ENCODE results near the gene CFAP20. TPM values are rescaled to one million over a fixed set of nuclear protein-coding genes. Genes with fewer than 3 reads are reported as not detected.

CFAP20 gene
- total RNA-seq, 1 experiment from 2014 or later, result 60.4 TPM

DNA sequence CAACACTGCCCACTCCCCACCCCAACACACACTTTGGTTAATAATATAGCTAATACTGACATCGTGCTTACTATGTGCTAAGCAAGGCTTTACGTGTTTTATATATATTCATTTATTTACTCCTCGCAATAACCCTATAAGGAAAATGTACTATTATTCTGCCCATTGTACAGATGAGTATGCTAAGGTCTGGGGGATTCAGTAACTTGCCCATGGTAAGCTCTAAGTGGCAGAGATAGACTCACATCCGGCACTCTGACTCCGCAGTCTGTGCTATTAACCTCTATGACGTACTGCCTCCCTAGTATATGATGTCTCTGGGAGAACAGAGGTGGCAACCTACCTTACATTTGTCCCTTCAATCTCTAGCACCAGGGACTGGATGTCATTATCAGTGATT, 12.7 kb downstream of the CFAP20 start:
- no peak overlapping the region for H3K27ac Mint-ChIP-seq
- H3K23me2 ChIP-seq (ENCODE audit: insufficient read length, low read depth, low read length, poor library complexity, severe bottlenecking), result no peaks in the 10 kb centered on the region
- H2AFZ ChIP-seq (ENCODE audit: low read length), result no peak overlapping the region
- no peak overlapping the region for H3K4ac ChIP-seq (ENCODE audit: low read depth, low read length)
- peaks cover under 1% of the 10 kb centered on the region; the same call in 1 of the 2 replicates for H3K4me1 ChIP-seq (ENCODE audit: insufficient read depth, low read length)
- TF ChIP-seq, protein P1, sequence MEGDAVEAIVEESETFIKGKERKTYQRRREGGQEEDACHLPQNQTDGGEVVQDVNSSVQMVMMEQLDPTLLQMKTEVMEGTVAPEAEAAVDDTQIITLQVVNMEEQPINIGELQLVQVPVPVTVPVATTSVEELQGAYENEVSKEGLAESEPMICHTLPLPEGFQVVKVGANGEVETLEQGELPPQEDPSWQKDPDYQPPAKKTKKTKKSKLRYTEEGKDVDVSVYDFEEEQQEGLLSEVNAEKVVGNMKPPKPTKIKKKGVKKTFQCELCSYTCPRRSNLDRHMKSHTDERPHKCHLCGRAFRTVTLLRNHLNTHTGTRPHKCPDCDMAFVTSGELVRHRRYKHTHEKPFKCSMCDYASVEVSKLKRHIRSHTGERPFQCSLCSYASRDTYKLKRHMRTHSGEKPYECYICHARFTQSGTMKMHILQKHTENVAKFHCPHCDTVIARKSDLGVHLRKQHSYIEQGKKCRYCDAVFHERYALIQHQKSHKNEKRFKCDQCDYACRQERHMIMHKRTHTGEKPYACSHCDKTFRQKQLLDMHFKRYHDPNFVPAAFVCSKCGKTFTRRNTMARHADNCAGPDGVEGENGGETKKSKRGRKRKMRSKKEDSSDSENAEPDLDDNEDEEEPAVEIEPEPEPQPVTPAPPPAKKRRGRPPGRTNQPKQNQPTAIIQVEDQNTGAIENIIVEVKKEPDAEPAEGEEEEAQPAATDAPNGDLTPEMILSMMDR (conservative IDR thresholded peaks at IDR 0.05), result no peak
- H2BK12ac ChIP-seq (ENCODE audit: insufficient read length, low read depth, low read length), result no peak overlapping the region
- H3K9me3 Mint-ChIP-seq, result peaks cover 0 to 2% of the 10 kb centered on the region in 2 experiments; a peak in 1 of 5 replicates
- H3K79me2 ChIP-seq (ENCODE audit: insufficient read depth, low read length), result peaks cover 20% of the 10 kb centered on the region; the same call in 1 of the 2 replicates
- WGBS (ENCODE audit: extremely low coverage, insufficient read length, low lambda C conversion rate), result no CpG with 5 or more reads among the region's 6 CpGs
- H4K8ac ChIP-seq (replicated peaks; ENCODE audit: insufficient read length, low read depth, low read length), result no peak overlapping the region
- no peaks in the 10 kb centered on the region for H3K9me3 ChIP-seq (ENCODE audit: control insufficient read depth, low read depth, low read length)
- no peak overlapping the region for H2BK15ac ChIP-seq (ENCODE audit: low read depth, low read length)
- no peak for DNase-seq
- H3K27me3 Mint-ChIP-seq (ENCODE audit: low read depth), result no peaks in the 10 kb centered on the region
- H3K18ac ChIP-seq (ENCODE audit: insufficient read length, low read depth, low read length), result no peak overlapping the region
- H2BK20ac ChIP-seq (ENCODE audit: low read depth, low read length, poor library complexity, severe bottlenecking), result no peak overlapping the region
- no peak overlapping the region for H2BK5ac ChIP-seq (ENCODE audit: insufficient read length, low read length)
- H3K36me3 Mint-ChIP-seq (ENCODE audit: insufficient read depth in 1 of 3, low read depth in 3 of 3), result peaks cover 31 to 47% (median 44%) of the 10 kb centered on the region in 3 experiments
- H3K56ac ChIP-seq (ENCODE audit: insufficient read length, low read depth, low read length), result no peak overlapping the region
- H3K9ac ChIP-seq (ENCODE audit: extremely low read depth, insufficient read length, low read length), result no peak overlapping the region
- H4K5ac ChIP-seq (ENCODE audit: insufficient read length, low read depth, low read length), result no peak overlapping the region
- no peak overlapping the region for H3T11ph ChIP-seq (ENCODE audit: low read length)
- no peaks in the 10 kb centered on the region for H3K27me3 ChIP-seq (ENCODE audit: insufficient read depth, low read length)
- peaks cover 2 to 11% of the 10 kb centered on the region in 2 experiments; a peak in 3 of 4 replicates for H3K4me1 Mint-ChIP-seq
- no peak overlapping the region for H3K14ac ChIP-seq (ENCODE audit: insufficient read depth, low read length)
- H3K4me3 Mint-ChIP-seq, result no peak overlapping the region
- H3K23ac ChIP-seq (ENCODE audit: insufficient read length, low read depth, low read length), result no peak overlapping the region
- H2AK5ac ChIP-seq (ENCODE audit: insufficient read length, low read length), result no peak overlapping the region
- H3K4me2 ChIP-seq (ENCODE audit: insufficient read depth, insufficient read length, low read length), result no peak overlapping the region
- no peak overlapping the region for H3K27ac ChIP-seq (ENCODE audit: insufficient read length, low read depth, low read length)
- H3K79me1 ChIP-seq (ENCODE audit: insufficient read depth, low read depth, low read length, poor library complexity, severe bottlenecking), result peaks cover 9% of the 10 kb centered on the region
- H4K91ac ChIP-seq (ENCODE audit: insufficient read length, low read depth, low read length), result no peak overlapping the region
- no peak overlapping the region for H2BK120ac ChIP-seq (ENCODE audit: low read depth, low read length, poor library complexity, severe bottlenecking)
- no peaks in the 10 kb centered on the region for H4K20me1 ChIP-seq (ENCODE audit: control insufficient read depth, insufficient read depth, insufficient read length)

All from H9 (cell line).